Thyroid gland (tissue), 4 donors: ENCODE results near the gene CTDSP1. TPM values are rescaled to one million over a fixed set of nuclear protein-coding genes. Genes with fewer than 3 reads are reported as not detected.

Source experiments
- DNase-seq, 2 donors: peaks; one replicate each; pipeline ENCODE4 v3.0.0-alpha.2; 2019
- H3K27ac ChIP-seq, 3 donors: fragments of 200-600 bp; sonication (generic); 1 replicate in 2 of 3; 2 replicates in 1 of 3; pipeline ENCODE4 v1.5.1; 2016 to 2019; ENCODE audit warnings: mild to moderate bottlenecking in 1 of 3, moderate library complexity in 1 of 3
- H3K27me3 ChIP-seq: fragments of 200-600 bp; sonication (generic); one replicate; pipeline ENCODE4 v1.5.1; 2019
- H3K36me3 ChIP-seq, 2 donors: fragments of 200-600 bp; sonication (generic); one replicate each; pipeline ENCODE4 v1.5.1; 2016 to 2019
- H3K4me1 ChIP-seq, 2 donors: fragments of 200-600 bp; sonication (generic); one replicate each; pipeline ENCODE4 v1.5.1; 2017 to 2019
- H3K4me3 ChIP-seq, 3 donors: fragments of 200-600 bp; sonication (generic); replicated peaks in 1 of 3; 1 replicate in 2 of 3; 2 replicates in 1 of 3; pipeline ENCODE4 v1.5.1; 2016; ENCODE audit warnings: mild to moderate bottlenecking in 1 of 3
- H3K9me3 ChIP-seq: fragments of 200-600 bp; sonication (generic); one replicate; pipeline ENCODE4 v1.5.1; 2017
- CTCF ChIP-seq, 6 experiments: fragments of 200-600 bp in 3 of 6; fragments of 450-650 bp in 3 of 6; sonication (generic) in 3 of 6; IDR thresholded peaks; one replicate each; pipeline ENCODE4 v1.5.1; 2016 to 2019; ENCODE audit warnings: antibody characterized with exemption in 6 of 6, mild to moderate bottlenecking in 2 of 6, inconsistent platforms in 1 of 6, moderate library complexity in 1 of 6
- POLR2A ChIP-seq, 2 donors: fragments of 450-650 bp; IDR thresholded peaks; one replicate each; pipeline ENCODE4 v1.6.1; 2017; ENCODE audit warnings: antibody characterized with exemption in 2 of 2, mild to moderate bottlenecking in 2 of 2, moderate library complexity in 1 of 2
- WGBS, 2 donors: methylation state at CpG; one replicate each; pipeline ENCODE4 v1.1.5; 2017; 5-methylcytosine and 5-hydroxymethylcytosine counted together
- intact Hi-C: fragments of 100-400 bp; cut with DNase I; formaldehyde crosslinking; loops from one replicate; pipeline ENCODE4 v1.15.1; 2023
- total RNA-seq, 4 donors: library from RNA; depleted of rRNA; stranded (reverse); fragments of >200 nt; gene quantifications; one replicate each; pipeline ENCODE4 v1.2.3, GENCODE V29; 2016

The CTDSP1 gene
- total RNA-seq, 4 donors from 2014 or later, result 105 to 152 (median 127) TPM

DNA sequence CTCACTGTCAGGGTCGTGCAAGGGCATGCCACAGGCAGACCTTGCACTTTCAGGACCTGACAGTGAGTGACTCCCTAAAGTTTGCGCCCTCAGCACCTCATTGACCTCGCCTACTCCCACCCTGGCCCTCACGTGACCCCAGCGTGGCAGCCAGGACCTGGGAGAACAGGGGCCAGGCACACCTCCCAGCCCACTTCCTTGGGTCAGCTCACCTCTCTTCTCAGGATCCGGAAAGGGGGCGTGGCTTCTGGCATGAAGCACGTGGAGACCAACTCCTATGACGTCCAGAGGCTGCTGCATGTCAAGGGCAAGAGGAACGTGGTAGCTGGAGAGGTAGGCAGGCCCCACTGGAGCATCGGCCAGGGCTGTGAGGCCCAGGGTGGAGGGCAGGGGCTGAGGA is 28.1 kb downstream of the CTDSP1 start:
- no peak for DNase-seq
- no peak overlapping the region for H3K27ac ChIP-seq
- H3K27me3 ChIP-seq, result no peaks in the 10 kb centered on the region
- no peak overlapping the region for H3K4me3 ChIP-seq
- H3K4me1 ChIP-seq, result no peaks in the 10 kb centered on the region
- H3K9me3 ChIP-seq, result no peaks in the 10 kb centered on the region
- 56 to 72% methylated on average over 9 to 11 of the region's 11 CpGs for WGBS, 2 donors
- no peaks in the 10 kb centered on the region for H3K36me3 ChIP-seq
- TF ChIP-seq POLR2A (IDR thresholded peaks at IDR 0.05), result no peak
- TF ChIP-seq CTCF (IDR thresholded peaks at IDR 0.05), result no peak
- intact Hi-C loops, result no loop called here

GRCh38 chr2:218428846-218429558 is 29.3 kb downstream of the CTDSP1 start:
- 92 to 96% methylated on average over 14 to 23 of the region's 24 CpGs for WGBS, 2 donors
- intact Hi-C loops, result no loop called here

DNA sequence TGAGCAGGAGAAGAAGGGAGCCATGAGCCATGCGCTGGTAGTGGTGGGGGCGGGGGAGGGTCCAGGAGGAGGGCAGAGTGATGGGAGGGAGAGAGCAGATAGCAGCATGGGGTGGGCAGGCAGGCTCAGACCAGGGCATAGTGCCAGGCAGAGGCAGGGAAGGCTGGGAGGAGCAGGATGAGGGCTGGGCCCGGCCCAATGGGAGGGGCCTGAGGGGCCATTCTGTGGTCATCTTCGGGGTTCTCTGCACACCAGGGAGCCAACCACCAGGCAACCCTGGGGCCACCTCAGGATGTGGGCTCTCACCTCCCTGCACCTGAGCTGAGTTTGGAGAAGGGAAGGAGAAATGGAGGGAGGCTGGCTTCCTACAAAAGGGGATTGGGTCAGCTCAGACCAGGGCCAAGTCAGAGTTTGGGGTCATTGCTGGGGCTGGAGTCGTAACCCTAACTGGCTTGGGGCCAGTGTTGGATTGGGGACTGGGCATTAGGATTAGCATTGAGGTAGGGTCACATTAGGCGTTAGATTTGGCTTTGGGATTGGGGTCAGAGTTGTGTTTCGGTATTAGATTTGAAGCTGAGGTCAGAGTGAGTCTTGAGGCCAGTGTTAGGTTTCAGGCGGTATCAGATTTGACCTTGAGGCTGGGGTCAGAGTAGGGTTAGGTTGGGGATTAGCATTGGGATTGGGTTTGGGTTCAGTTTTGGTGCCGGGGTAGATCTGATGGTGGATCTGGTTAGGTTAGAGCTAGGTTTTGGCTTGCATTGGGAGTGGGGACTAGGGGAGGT is 30.4 kb downstream of the CTDSP1 start:
- H3K36me3 ChIP-seq, result no peaks in the 10 kb centered on the region
- no peak overlapping the region for H3K4me3 ChIP-seq
- DNase-seq, result no peak
- H3K27ac ChIP-seq, result no peak overlapping the region
- no peaks in the 10 kb centered on the region for H3K27me3 ChIP-seq
- no peaks in the 10 kb centered on the region for H3K4me1 ChIP-seq
- H3K9me3 ChIP-seq, result no peaks in the 10 kb centered on the region
- intact Hi-C loops, result no loop called here
- TF ChIP-seq POLR2A (IDR thresholded peaks at IDR 0.05) (no peak), CTCF (IDR thresholded peaks at IDR 0.05) (no peak)
- WGBS, 2 donors, result 77 to 80% methylated on average over 9 of the region's 9 CpGs

More at GRCh38 chr2:218428846-218429558, 29.3 kb downstream of the CTDSP1 start:
- Histone ChIP-seq H3K9me3 (no peaks in the 10 kb centered on the region), H3K4me3 (no peak overlapping the region), H3K27me3 (no peaks in the 10 kb centered on the region), H3K4me1 (no peaks in the 10 kb centered on the region), H3K27ac (no peak overlapping the region), H3K36me3 (no peaks in the 10 kb centered on the region)
- DNase-seq, result no peak
- no peak for TF ChIP-seq POLR2A (IDR thresholded peaks at IDR 0.05)
- no peak for TF ChIP-seq CTCF (IDR thresholded peaks at IDR 0.05)

DNA sequence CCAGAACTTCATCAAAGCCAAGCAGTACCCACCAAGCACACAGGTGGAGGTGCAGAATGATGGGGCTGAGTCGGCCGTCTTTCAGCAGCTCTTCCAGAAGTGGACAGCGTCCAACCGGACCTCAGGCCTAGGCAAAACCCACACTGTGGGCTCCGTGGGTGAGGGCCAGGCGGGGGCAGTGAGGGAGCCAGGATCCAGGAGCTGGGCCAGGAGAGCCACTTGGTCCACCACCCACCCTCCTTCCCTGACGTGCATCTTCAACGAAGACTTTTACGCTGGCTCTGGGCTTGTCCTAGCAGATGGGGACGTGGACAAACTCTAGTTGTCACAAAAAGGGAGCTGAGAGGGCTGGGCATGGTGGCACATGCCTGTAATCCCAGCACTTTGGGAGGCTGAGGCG is 31.1 kb downstream of the CTDSP1 start:
- Histone ChIP-seq H3K9me3 (no peaks in the 10 kb centered on the region), H3K4me1 (no peaks in the 10 kb centered on the region), H3K27ac (no peak overlapping the region), H3K27me3 (no peaks in the 10 kb centered on the region), H3K4me3 (no peak overlapping the region), H3K36me3 (no peaks in the 10 kb centered on the region)
- 95 to 100% methylated on average over 2 to 10 of the region's 11 CpGs for WGBS, 2 donors
- no peak for DNase-seq
- TF ChIP-seq CTCF (IDR thresholded peaks at IDR 0.05), result no peak
- no peak for TF ChIP-seq POLR2A (IDR thresholded peaks at IDR 0.05)
- intact Hi-C loops, result no loop called here

DNA sequence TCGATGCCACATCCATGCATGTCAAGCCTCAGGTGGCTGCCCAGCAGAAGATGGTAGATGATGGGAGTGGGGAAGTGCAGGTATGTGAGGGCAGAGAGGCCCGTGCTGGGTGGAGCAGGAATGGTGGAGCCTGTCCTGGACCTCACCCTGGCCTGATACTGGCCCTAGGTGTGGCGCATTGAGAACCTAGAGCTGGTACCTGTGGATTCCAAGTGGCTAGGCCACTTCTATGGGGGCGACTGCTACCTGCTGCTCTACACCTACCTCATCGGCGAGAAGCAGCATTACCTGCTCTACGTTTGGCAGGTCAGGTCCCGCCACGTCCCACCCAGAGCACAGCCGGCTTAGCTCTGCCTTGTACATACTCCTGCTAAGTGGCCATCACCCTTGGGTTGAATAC is 32.2 kb downstream of the CTDSP1 start:
- Histone ChIP-seq H3K36me3 (no peaks in the 10 kb centered on the region), H3K27me3 (no peaks in the 10 kb centered on the region), H3K4me1 (no peaks in the 10 kb centered on the region), H3K9me3 (no peaks in the 10 kb centered on the region), H3K4me3 (no peak overlapping the region), H3K27ac (no peak overlapping the region)
- 90 to 94% methylated on average over 9 to 10 of the region's 10 CpGs for WGBS, 2 donors
- no peak for DNase-seq
- intact Hi-C loops, result no loop called here
- TF ChIP-seq CTCF (IDR thresholded peaks at IDR 0.05) (no peak), POLR2A (IDR thresholded peaks at IDR 0.05) (no peak)
